ENCODE results near the gene MAP2K5. TPM values are rescaled to one million over a fixed set of nuclear protein-coding genes. Genes with fewer than 3 reads are reported as not detected.

The MAP2K5 gene
- total RNA-seq, 1 experiment from 2014 or later, result 6.4 TPM

GRCh38 chr15:67720556-67721175 is 178.2 kb downstream of the MAP2K5 start:
- DNase-seq (ENCODE audit: low read depth), result no peak

DNA sequence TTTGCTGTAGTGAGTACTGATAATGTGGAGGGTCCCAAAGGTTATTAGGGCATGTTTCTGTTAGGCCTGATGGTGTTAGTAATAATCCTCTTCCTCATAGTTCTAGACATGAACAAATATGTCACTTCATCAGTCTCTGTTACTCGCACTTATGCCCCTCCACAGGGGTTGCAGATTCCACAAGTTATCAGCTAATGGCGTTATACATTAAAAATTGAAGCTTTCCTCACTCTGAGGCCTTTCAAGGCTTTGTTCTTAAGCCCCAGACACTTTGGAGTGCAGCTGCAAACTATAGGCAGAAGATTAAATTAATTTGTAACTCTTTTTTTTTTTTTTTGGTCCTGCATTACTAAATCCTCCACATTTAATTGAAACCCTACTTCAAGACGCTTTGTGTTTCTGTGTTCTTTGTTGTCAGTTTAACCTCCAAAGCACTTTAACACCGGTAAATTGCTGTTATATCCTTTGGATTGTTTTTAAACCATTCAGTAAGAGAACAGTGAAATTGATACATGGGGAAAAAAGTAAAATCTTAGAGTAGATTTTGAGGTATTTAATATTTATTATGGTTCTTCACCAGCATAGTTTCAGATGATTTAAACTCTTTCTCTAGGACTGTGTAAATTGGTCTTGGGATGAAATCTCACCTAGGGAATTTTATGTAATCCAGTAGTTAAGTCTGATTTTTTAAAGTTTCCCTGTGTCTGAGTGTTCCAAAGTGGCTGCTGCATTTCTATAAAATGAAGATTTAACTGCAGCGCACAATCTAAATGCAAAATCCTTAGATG is 179.7 kb downstream of the MAP2K5 start:
- DNase-seq (ENCODE audit: low read depth), result no peak

GRCh38 chr15:67723294-67724024 is 181.0 kb downstream of the MAP2K5 start:
- DNase-seq (ENCODE audit: low read depth), result no peak

DNA sequence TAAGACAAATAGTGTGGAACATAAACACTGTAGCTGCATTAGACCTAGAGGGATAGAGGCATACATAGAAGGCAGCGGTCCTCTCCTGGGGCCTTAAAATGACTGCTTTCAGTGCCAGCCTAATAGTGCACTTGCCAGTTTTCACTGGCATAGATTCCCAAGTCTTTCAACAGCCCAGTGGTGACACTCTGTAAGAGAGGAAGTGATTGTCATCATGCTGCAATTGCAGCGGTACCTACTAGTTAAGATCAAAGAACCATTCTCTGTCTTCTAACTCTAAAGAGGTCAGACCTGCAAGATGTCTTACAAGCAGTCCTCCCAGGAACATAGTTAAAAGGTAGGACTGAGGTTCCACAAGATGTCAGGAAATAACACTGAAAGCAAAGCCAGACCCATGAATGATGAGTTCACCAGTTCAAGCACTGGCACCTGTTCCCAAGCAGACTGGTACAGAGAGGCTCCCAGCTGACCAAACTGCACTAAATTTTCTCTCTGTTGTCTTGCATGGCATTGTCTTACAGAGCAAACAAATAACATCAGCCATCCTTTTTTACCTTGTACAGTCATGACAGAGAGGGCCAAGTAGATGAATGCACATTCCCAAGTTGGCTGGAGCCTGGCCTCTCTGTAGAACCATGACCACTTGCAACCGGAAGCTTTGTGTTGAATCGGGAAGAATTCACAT is 182.3 kb downstream of the MAP2K5 start:
- no peak for DNase-seq (ENCODE audit: low read depth)

GRCh38 chr15:67730135-67730534 is 187.6 kb downstream of the MAP2K5 start:
- DNase-seq (ENCODE audit: low read depth), result no peak

GRCh38 chr15:67731112-67731721 is 188.7 kb downstream of the MAP2K5 start:
- no peak for DNase-seq (ENCODE audit: low read depth)

DNA sequence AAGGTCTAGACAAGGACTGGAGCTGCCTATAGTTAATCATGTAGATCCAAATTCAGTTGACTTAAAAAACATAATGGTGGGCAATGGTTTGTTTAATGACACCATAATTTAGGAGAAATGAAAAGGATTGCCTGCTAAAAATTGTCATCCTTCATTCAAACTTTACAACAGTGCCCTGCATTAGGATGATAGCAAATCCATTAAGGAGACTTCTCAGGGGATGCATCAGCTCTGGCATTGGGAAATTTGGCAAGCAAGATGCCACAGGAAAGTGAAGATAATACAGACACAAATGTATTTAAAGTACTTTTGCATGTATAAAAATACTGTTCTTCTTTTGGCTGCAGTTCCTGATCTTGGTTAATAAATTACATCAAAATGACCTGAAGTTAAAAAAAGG is 189.7 kb downstream of the MAP2K5 start:
- no peak for DNase-seq (ENCODE audit: low read depth)

- DNase-seq (ENCODE audit: low read depth), result no peak
Measured at GRCh38 chr15:67732671-67733374, 190.3 kb downstream of the MAP2K5 start.

- DNase-seq (ENCODE audit: low read depth), result peak; percentile 39
Measured at GRCh38 chr15:67735896-67736295, 193.4 kb downstream of the MAP2K5 start.

- peak; percentile 7 for DNase-seq (ENCODE audit: low read depth)
Measured at GRCh38 chr15:67736810-67737209, 194.3 kb downstream of the MAP2K5 start.

DNA sequence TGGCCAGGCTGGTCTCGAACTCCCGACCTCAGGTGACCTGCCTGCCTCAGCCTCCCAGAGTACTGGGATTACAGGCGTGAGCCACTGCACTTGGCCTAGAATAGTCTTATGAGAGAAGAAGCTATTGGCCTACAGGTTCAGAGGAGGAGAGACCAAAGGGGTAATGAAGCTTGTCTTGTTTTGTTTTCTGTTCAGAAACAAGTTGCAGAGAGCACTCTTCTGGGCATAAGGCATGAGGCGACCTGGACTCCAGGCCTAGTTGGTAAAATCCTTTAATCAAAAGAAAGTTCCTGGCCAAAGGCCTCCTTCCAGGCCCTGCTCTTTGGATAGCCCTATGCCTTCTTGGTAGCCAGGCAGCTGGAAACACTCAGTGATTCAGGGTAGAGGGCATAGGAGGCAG is 195.6 kb downstream of the MAP2K5 start:
- DNase-seq (ENCODE audit: low read depth), result no peak

DNA sequence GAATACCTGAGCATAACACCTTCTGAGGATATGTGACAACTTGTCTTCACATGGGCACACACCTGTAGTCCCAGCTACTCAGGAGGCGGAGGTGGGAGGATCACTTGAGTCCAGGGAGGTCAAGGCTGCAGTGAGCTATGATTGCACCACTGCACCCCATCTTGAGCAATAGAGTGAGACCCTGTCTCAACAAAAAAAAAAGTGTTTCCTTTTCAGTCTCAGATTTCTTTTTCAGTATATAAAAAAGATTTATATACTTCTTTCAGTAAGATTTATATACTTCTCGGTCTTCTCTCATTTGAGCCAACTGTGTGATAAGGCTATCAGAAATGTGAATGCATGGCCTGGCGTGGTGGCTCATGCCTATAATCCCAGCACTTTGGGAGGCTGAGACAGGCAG is 197.9 kb downstream of the MAP2K5 start:
- no peak for DNase-seq (ENCODE audit: low read depth)

DNA sequence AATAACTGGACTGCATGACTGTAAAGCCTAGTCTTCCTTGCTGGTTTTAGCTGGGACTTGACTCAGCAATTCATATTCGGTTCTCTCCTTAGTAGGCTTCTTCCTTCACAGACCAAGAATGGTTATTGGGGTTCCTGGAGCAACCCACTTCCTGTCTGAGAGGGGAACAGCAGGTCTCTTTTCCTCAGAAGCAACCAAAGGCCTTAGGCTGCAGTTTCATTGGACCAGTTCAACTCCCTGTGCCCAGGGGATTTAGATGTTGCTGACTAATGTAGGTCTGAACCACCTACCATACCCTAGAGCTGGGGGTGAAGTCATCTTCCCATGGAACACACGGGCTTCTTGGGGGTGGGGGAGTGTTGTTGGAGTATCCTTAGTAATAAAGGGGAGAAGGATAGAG is 198.8 kb downstream of the MAP2K5 start:
- peak; percentile 56 for DNase-seq (ENCODE audit: low read depth)

- DNase-seq (ENCODE audit: low read depth), result no peak
Measured at GRCh38 chr15:67743558-67743957, 201.1 kb downstream of the MAP2K5 start.

GRCh38 chr15:67744331-67745072 is 202.0 kb downstream of the MAP2K5 start:
- no peak for DNase-seq (ENCODE audit: low read depth)

GRCh38 chr15:67745073-67746006 is 202.8 kb downstream of the MAP2K5 start:
- DNase-seq (ENCODE audit: low read depth), result no peak

GRCh38 chr15:67746022-67746421 is 203.5 kb downstream of the MAP2K5 start:
- DNase-seq (ENCODE audit: low read depth), result no peak

- no peak for DNase-seq (ENCODE audit: low read depth)
Measured at GRCh38 chr15:67746450-67746849, 203.9 kb downstream of the MAP2K5 start.

DNA sequence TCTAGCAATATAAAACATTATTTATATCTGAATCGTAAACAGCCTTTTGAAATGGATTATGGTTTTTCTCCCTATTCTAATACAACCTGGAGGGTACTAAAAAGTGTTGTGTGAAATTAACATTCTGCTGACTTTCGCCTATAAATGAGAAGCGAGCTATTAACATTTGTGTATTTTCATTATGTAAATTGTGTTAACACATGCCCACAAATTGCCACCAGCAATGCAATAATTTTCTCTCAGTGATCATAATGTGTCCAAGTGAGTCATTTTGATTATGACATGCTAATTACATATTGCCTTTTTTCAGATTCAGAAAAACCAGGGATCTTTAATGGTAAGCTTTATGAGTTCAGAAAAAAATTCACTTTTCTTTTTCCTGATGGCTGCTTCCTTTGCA is 205.4 kb downstream of the MAP2K5 start:
- DNase-seq (ENCODE audit: low read depth), result no peak

Measured in HT1080 (cell line).